GM13977 (cell line): ENCODE data around the gene NOL3.

Experiments
- DNase-seq: peaks from one replicate; pipeline ENCODE4 v3.0.0; 2012; ENCODE audit warnings: low spot score
- in situ Hi-C: fragments of 300-500 bp; cut with MboI; formaldehyde crosslinking; loops from one replicate; pipeline ENCODE4 v1.12.0; 2022; ENCODE audit warnings: low sequenced_read_pairs, low pct_unique_long_range_greater_than_20kb, mixed read lengths, inconsistent platforms; ENCODE audit not compliant: unreplicated experiment
- TF ChIP-seq, protein P1 (sequence below): IDR thresholded peaks from 2 replicates; pipeline ENCODE4 v1.5.1; 2012; ENCODE audit warnings: mild to moderate bottlenecking, control low read depth; ENCODE audit not compliant: insufficient read depth; ENCODE audit errors: extremely low read depth, missing control alignments

NOL3 gene

DNA sequence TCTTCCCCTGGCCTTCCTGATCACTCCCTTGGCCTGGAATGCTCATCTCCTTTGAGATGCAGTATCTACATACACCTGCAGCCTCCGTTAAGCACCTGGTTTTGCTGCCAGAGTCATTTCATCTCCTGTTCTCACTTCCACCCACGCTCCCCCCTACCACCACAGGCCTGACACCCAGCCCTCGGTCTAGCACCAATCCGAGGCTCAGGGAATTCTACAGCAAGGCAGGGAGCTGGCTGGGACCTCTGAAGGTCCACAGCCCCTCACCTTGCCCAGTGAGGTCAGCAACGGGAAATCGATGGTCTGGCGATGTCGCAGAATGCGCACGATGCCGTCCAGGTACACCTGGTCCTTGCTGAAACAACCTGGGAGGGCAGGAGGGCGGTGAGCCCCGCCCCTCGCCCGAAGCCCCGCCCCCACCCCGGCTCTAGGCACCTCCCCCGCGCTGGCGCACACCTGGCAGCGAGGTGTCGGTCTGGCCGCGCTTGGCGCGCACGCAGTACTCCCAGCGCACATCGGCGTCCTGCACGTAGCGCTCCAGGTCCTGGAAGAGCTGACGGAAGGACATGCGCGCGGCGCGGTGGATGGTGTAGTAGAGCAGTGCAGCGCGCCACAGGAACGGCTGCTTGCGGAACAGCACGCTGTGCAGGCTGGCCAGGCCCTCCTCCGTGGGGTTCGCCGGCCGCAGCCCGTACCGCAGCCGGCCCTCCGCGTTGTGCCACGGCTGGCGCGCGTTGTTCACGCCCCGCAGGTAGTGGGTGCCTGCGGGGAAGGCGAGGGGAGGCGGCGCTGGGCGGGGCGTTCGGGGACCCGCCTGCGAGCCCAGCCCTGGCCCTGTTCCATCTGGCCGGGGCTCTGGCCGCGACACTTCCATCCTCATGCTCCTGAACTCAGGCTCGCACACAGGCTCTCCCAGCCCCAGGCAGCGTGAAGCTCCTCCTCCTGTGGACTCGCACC lies 7.7 kb downstream of the NOL3 start:
- in situ Hi-C loops = no loop called here
- TF ChIP-seq, protein P1, sequence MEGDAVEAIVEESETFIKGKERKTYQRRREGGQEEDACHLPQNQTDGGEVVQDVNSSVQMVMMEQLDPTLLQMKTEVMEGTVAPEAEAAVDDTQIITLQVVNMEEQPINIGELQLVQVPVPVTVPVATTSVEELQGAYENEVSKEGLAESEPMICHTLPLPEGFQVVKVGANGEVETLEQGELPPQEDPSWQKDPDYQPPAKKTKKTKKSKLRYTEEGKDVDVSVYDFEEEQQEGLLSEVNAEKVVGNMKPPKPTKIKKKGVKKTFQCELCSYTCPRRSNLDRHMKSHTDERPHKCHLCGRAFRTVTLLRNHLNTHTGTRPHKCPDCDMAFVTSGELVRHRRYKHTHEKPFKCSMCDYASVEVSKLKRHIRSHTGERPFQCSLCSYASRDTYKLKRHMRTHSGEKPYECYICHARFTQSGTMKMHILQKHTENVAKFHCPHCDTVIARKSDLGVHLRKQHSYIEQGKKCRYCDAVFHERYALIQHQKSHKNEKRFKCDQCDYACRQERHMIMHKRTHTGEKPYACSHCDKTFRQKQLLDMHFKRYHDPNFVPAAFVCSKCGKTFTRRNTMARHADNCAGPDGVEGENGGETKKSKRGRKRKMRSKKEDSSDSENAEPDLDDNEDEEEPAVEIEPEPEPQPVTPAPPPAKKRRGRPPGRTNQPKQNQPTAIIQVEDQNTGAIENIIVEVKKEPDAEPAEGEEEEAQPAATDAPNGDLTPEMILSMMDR = no peak
- no peak for DNase-seq

DNA sequence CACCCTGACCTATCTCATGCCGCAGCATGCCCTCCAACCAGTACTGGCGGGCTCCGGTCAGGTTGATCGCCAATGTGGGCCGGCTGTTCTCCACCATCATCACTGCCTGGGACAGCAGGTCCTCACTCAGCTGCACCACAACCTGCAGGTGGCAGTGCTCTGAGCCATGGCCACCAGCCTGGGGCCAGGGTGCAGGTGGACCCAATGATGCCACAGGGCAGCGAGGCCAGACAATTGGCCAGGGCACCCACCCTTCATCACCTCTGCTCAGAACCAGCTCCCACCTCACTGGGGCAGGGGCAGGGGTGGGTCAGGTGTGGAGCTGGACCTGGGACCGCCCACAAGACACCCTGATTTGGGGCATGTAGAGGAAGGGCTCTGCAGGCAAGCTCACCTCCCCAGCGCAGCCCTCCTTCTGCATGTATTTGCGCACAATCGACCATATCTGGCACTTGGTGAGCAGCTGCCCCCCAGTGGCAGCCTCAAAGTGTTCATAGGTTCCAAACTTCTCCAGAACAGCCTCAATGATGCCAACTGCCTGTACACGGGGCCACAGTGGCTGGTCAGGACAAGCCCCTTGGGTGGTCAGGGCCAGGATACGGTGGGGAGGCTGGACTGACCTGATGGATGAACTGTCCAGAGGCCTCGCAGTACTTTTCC lies 9.2 kb downstream of the NOL3 start:
- no peak for DNase-seq
- TF ChIP-seq, protein P1 = no peak
- in situ Hi-C loops = no loop called here

DNA sequence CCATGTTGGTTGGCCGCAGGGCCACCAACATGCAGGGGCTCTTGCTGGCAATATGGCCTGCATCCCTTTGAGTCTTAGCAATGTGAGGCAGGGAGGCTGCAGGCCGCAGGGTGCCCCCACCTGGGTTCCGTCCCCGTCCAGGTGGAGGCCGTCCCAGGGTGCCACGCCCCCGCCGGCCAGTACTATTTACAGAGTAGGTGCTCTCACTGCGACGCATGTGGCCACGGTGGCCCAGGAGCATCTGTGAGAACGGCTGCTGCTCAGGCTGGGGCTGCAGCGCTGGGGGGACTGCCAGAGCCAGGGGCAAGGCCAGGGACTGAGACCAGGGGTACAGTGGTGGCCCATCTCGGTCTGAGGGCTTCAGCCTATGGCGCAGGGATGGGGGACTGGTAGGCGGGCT lies 9.8 kb downstream of the NOL3 start:
- in situ Hi-C loops = no loop called here

DNA sequence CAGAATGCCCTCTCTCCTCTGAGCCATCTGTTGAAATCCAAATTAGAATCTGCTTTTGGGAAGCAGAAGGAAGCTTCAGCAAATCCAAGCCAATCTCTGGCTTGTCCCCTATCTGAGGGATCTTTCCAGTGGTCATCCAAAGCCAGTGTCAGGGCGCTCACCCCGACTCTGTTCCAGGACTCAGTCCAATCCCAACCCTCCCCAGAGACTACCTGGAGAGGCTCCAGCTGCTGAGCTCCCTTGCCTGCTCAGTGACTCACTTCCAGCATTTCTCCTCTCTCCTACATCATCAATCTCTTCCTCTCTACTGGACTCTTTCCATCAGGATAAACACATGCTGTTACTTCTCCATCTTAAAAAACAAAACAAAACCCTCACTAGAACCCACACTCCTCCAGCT lies 11.0 kb downstream of the NOL3 start:
- in situ Hi-C loops = no loop called here
- DNase-seq = no peak
- TF ChIP-seq, protein P1 = no peak

More for the DNA sequence above, 9.8 kb downstream of the NOL3 start:
- DNase-seq = no peak
- TF ChIP-seq, protein P1 = no peak

DNA sequence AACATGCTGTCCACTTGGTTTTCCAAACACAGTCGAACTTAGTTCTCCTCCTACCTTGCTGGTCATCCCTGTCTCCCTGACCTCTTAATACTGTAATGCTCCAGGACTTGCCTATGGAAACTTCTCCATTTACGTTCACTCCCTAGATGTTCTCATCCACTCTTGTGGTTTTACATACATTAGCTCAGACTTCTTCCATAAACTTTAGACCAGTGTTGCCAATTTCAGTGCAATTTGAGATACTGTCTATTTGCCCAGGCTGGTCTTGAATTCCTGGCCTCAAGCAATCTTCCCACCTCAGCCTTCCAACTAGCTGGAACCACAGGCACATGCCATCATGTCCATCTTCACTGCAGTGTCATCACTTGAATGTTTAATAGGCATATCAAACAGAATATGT lies 11.9 kb downstream of the NOL3 start:
- TF ChIP-seq, protein P1 = no peak
- in situ Hi-C loops = no loop called here
- DNase-seq = no peak

DNA sequence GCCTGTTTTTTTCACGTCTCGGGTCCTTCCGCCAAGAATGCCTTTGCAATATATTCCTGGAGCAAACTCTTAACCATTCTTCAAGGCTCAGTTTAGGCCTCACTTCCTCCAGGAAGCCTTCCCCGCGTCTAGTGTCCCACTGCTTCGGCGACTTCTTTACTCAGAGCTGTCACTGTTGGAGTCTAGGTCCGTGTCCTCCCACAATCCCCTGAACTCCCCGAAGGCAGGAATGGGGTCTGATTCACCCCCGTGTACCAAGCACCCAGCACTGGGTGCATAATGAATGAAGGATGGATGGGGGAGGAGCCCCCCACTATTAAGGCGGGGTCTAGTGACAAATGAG lies 12.9 kb downstream of the NOL3 start:
- DNase-seq = no peak
- in situ Hi-C loops = no loop called here
- TF ChIP-seq, protein P1 = no peak
